Midbrain (tissue), 1 donor: Measurements from ENCODE around the gene ZNF839.
A peak's percentile ranks its signal among the peaks of the same experiment; 100 is the strongest.

Experiments
- DNase-seq: peaks from one replicate; lab custom pipeline; 2025; lab: John Stamatoyannopoulos, UW

Gene ZNF839

DNA sequence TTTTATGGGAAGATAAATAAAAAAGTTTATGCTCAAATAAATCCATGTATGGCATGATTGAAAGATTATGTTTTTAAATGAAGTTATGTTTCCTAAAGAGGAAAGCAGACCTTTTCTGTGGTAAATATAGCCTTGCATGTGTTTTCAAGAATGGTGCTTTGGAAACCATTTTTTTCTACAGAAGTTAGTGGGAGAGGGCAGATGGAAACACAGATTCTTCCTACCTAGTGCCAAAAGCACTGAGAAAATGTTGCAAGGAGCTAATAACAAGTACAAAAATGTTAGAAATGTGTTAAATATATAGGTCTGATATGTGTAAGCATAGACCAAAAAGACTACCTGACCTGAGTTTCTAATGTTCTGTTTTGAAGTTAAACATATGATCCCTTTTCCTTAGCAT lies 67.5 kb downstream of the ZNF839 start:
- DNase-seq: no peak

GRCh38 chr14:102389246-102389645 lies 69.7 kb downstream of the ZNF839 start:
- DNase-seq: no peak

GRCh38 chr14:102390064-102390855 lies 70.7 kb downstream of the ZNF839 start:
- peak; percentile 43 for DNase-seq
